CD4-positive, alpha-beta T cell (primary cell): ENCODE measurements around the gene TRIM15. TPM values are rescaled to one million over a fixed set of nuclear protein-coding genes. Genes with fewer than 3 reads are reported as not detected.

Source experiments
- ATAC-seq: fragments of 200-7000 bp; cut with Tn5 transposase; one replicate; pipeline ENCODE4 v1.10.0; 2022; ENCODE audit warnings: mild to moderate bottlenecking; ENCODE audit not compliant: poor library complexity
- CTCF ChIA-PET: fragments of 350-600 bp; sonication (Branson Sonifier 250); formaldehyde crosslinking; loops from one replicate; lab custom pipeline; 2021; ENCODE audit warnings: antibody characterized with exemption, inconsistent platforms; lab: Charles Lee
- POLR2A ChIA-PET: fragments of 350-600 bp; sonication (Branson Sonifier 250); formaldehyde crosslinking; loops from one replicate; lab custom pipeline; 2021; ENCODE audit warnings: antibody characterized with exemption, inconsistent platforms; lab: Charles Lee
- DNase-seq, 14 experiments: peaks; one replicate each; pipeline ENCODE4 v3.0.0-alpha.2; 2013 to 2020; ENCODE audit warnings: mixed read lengths in 2 of 14
- H3K27ac ChIP-seq, 2 donors: one replicate each; pipeline versions ENCODE4 v1.5.1 to v1.7.0; 2013; ENCODE audit warnings: low read length in 2 of 2, low read depth in 1 of 2, mild to moderate bottlenecking in 1 of 2
- H3K27me3 ChIP-seq, 2 experiments: 1 replicate in 1 of 2; 2 replicates in 1 of 2; pipeline versions ENCODE4 v1.6.1 to v1.7.0; 2013; ENCODE audit warnings: low read length in 2 of 2, control low read depth in 1 of 2, mild to moderate bottlenecking in 1 of 2, moderate library complexity in 1 of 2; ENCODE audit not compliant: insufficient read depth in 2 of 2, control insufficient read depth in 1 of 2
- H3K36me3 ChIP-seq: one replicate; pipeline ENCODE4 v1.6.1; 2013; ENCODE audit warnings: low read length, control low read depth; ENCODE audit not compliant: insufficient read depth
- H3K4me1 ChIP-seq: one replicate; pipeline ENCODE4 v1.6.1; 2013; ENCODE audit warnings: low read length, control low read depth; ENCODE audit not compliant: insufficient read depth
- H3K4me3 ChIP-seq: one replicate; pipeline ENCODE4 v1.5.1; 2013; ENCODE audit warnings: mild to moderate bottlenecking, low read length, moderate library complexity
- H3K9me3 ChIP-seq, 2 experiments: 1 replicate in 1 of 2; 2 replicates in 1 of 2; pipeline versions ENCODE4 v1.6.1 to v1.7.0; 2013; ENCODE audit warnings: low read length in 2 of 2, mild to moderate bottlenecking in 2 of 2, control low read depth in 1 of 2, moderate library complexity in 1 of 2; ENCODE audit not compliant: control insufficient read depth in 1 of 2, insufficient read depth in 1 of 2
- H3K27ac Mint-ChIP-seq: one replicate; pipeline ENCODE4 v1.8.0; 2020; ENCODE audit warnings: mixed read lengths
- H3K27me3 Mint-ChIP-seq: one replicate; pipeline ENCODE4 v1.8.0; 2021; ENCODE audit warnings: mixed read lengths
- H3K36me3 Mint-ChIP-seq: one replicate; pipeline ENCODE4 v1.8.0; 2021; ENCODE audit warnings: low read depth, mixed read lengths
- H3K4me1 Mint-ChIP-seq: one replicate; pipeline ENCODE4 v1.8.0; 2021; ENCODE audit warnings: low read depth, mixed read lengths
- H3K4me3 Mint-ChIP-seq: one replicate; pipeline ENCODE4 v1.8.0; 2020; ENCODE audit warnings: mild to moderate bottlenecking, mixed read lengths
- H3K9me3 Mint-ChIP-seq: one replicate; pipeline ENCODE4 v1.8.0; 2020; ENCODE audit warnings: mixed read lengths
- CTCF ChIP-seq: fragments of 200-600 bp; IDR thresholded peaks from one replicate; pipeline ENCODE4 v1.8.0; 2022; ENCODE audit warnings: antibody characterized with exemption, mild to moderate bottlenecking
- intact Hi-C, 2 experiments: fragments of 100-400 bp; cut with DNase I in 1 of 2; cut with micrococcal nuclease in 1 of 2; formaldehyde crosslinking; loops; one replicate each; pipeline versions ENCODE4 v1.15.1 to v1.9.0; 2023 to 2025; cut with DNase I, micrococcal nuclease
- total RNA-seq, 174 experiments: library from RNA in 2 of 174; stranded (reverse) in 2 of 174; gene quantifications; one replicate each; pipeline ENCODE4 v1.2.3 and lab custom pipeline; 2021 to 2026

TRIM15 gene
- total RNA-seq, 2 experiments from 2014 or later = not detected

GRCh38 chr6:30152016-30152673 is 11.2 kb upstream of the TRIM15 start:
- ATAC-seq (no peak), DNase-seq (no peak)
- no peak overlapping the region for H3K4me3 ChIP-seq
- no peaks in the 10 kb centered on the region for H3K4me1 ChIP-seq
- peaks cover 7 to 18% of the 10 kb centered on the region in 2 experiments for H3K27me3 ChIP-seq
- H3K27ac ChIP-seq = no peak overlapping the region
- no peak for TF ChIP-seq CTCF
- intact Hi-C loops = no loop called here
- H3K4me1 Mint-ChIP-seq = no peaks in the 10 kb centered on the region
- no peaks in the 10 kb centered on the region for H3K9me3 ChIP-seq
- no peak overlapping the region for H3K4me3 Mint-ChIP-seq
- no peaks in the 10 kb centered on the region for H3K9me3 Mint-ChIP-seq
- H3K36me3 Mint-ChIP-seq = no peaks in the 10 kb centered on the region
- no peaks in the 10 kb centered on the region for H3K36me3 ChIP-seq
- POLR2A ChIA-PET = no interaction called here
- CTCF ChIA-PET = no interaction called here
- peaks cover 43% of the 10 kb centered on the region for H3K27me3 Mint-ChIP-seq
- no peak overlapping the region for H3K27ac Mint-ChIP-seq

- intact Hi-C loops = no loop called here
- no peak for TF ChIP-seq CTCF
- Mint-ChIP-seq H3K36me3 (no peaks in the 10 kb centered on the region), H3K4me1 (no peaks in the 10 kb centered on the region), H3K27ac (no peak overlapping the region), H3K4me3 (no peak overlapping the region), H3K9me3 (no peaks in the 10 kb centered on the region), H3K27me3 (peaks cover 36% of the 10 kb centered on the region)
- H3K4me1 ChIP-seq = no peaks in the 10 kb centered on the region
- H3K27ac ChIP-seq = no peak overlapping the region
- POLR2A ChIA-PET = no interaction called here
- DNase-seq = no peak
- CTCF ChIA-PET = no interaction called here
- H3K27me3 ChIP-seq = peaks cover 7 to 18% of the 10 kb centered on the region in 2 experiments
- H3K36me3 ChIP-seq = no peaks in the 10 kb centered on the region
- no peaks in the 10 kb centered on the region for H3K9me3 ChIP-seq
- H3K4me3 ChIP-seq = no peak overlapping the region
- no peak for ATAC-seq
These were observed 10.3 kb upstream of the TRIM15 start for GRCh38 chr6:30152910-30153610.

- no peaks in the 10 kb centered on the region for H3K4me1 Mint-ChIP-seq
- Histone ChIP-seq H3K4me1 (no peaks in the 10 kb centered on the region), H3K27ac (no peak overlapping the region), H3K36me3 (no peaks in the 10 kb centered on the region), H3K9me3 (no peaks in the 10 kb centered on the region), H3K27me3 (peaks cover 3 to 18% of the 10 kb centered on the region in 2 experiments), H3K4me3 (no peak overlapping the region)
- TF ChIP-seq CTCF = no peak
- no peak for DNase-seq
- no peak for ATAC-seq
- ChIA-PET CTCF (interaction anchor here (0.6 kb wide), 1 partner anchor 143 kb away, joined by 3 read pairs; no protein-coding TSS in a partner anchor), POLR2A (no interaction called here)
- intact Hi-C loops = no loop called here
- no peaks in the 10 kb centered on the region for H3K9me3 Mint-ChIP-seq
- peaks cover 42% of the 10 kb centered on the region for H3K27me3 Mint-ChIP-seq
- H3K36me3 Mint-ChIP-seq = no peaks in the 10 kb centered on the region
- H3K27ac Mint-ChIP-seq = no peak overlapping the region
- H3K4me3 Mint-ChIP-seq = no peak overlapping the region
These were observed 9.3 kb upstream of the TRIM15 start for GRCh38 chr6:30154061-30154460.
